K562 (cell line): ENCODE measurements around the gene ZNF646. TPM values are rescaled to one million over a fixed set of nuclear protein-coding genes. Genes with fewer than 3 reads are reported as not detected.

Experiments
- ATAC-seq: fragments of 200-7000 bp; cut with Tn5 transposase; 3 replicates; pipeline ENCODE4 v1.9.1; 2020; ENCODE audit warnings: moderate library complexity
- BruUV-seq: library from RNA; stranded (reverse); fragments of 400-500 nt; replicated peaks from 2 replicates; lab custom pipeline; 2021; lab: Mats Ljungman, UMichigan
- CTCF ChIA-PET: fragments of 300-600 bp; formaldehyde crosslinking; extraction: SDS; loops from one replicate; lab custom pipeline; 2021; ENCODE audit warnings: low intra/inter-chr PET ratio; lab: Yijun Ruan, JAX
- POLR2A ChIA-PET: fragments of 300-600, 350-650 bp; sonication (Branson Sonifier 250); formaldehyde crosslinking; extraction: SDS; loops from one replicate; lab custom pipeline; 2021; ENCODE audit warnings: antibody characterized with exemption, inconsistent platforms; lab: Yijun Ruan, JAX
- DNase-seq, 4 experiments: peaks; one replicate each; pipeline versions ENCODE4 v3.0.0 to v3.0.0-alpha.2; 2011 to 2018; ENCODE audit warnings: low spot score in 3 of 4, mixed read lengths in 3 of 4; ENCODE audit errors: extremely low read depth in 1 of 4
- FAIRE-seq: peaks from 2 replicates; lab custom pipeline; 2011; peaks lifted over from hg19 to GRCh38; lab: Jason Lieb, UNC
- H2AFZ ChIP-seq: 2 replicates; pipeline ENCODE4 v1.6.0; 2011; ENCODE audit warnings: low read depth, low read length, control low read depth, inconsistent platforms
- H3K27ac ChIP-seq: fragments of 200-600 bp; 3 replicates; pipeline ENCODE4 v1.8.0; 2011; ENCODE audit warnings: low read depth, mild to moderate bottlenecking, control low read depth, inconsistent platforms, low read length, moderate library complexity, mixed read lengths; ENCODE audit errors: extremely low read depth
- H3K27me3 ChIP-seq, 2 experiments: fragments of 300-600 bp in 1 of 2; 2 replicates in 1 of 2; 3 replicates in 1 of 2; pipeline versions ENCODE4 v1.6.0 to v1.8.0; 2011; ENCODE audit warnings: inconsistent platforms in 2 of 2, low read length in 2 of 2, mild to moderate bottlenecking in 1 of 2, mixed read lengths in 1 of 2, moderate library complexity in 1 of 2; ENCODE audit not compliant: control insufficient read depth in 2 of 2, insufficient read depth in 2 of 2
- H3K36me3 ChIP-seq: fragments of 300-600 bp; 3 replicates; pipeline ENCODE4 v1.8.0; 2011; ENCODE audit warnings: mild to moderate bottlenecking, low read length, inconsistent platforms; ENCODE audit not compliant: control insufficient read depth, insufficient read depth
- H3K4me1 ChIP-seq, 2 experiments: fragments of 200-600 bp in 1 of 2; replicated peaks in 1 of 2; 2 replicates in 1 of 2; 3 replicates in 1 of 2; pipeline versions ENCODE4 v1.5.1 to v1.8.0; 2011; ENCODE audit warnings: inconsistent platforms in 2 of 2, low read length in 2 of 2, mild to moderate bottlenecking in 1 of 2, mixed read lengths in 1 of 2, moderate library complexity in 1 of 2; ENCODE audit not compliant: control insufficient read depth in 2 of 2, insufficient read depth in 2 of 2
- H3K4me2 ChIP-seq: 2 replicates; pipeline ENCODE4 v1.6.1; 2011; ENCODE audit warnings: low read length, control low read depth, inconsistent platforms, mixed read lengths; ENCODE audit not compliant: insufficient read depth
- H3K4me3 ChIP-seq: fragments of 200-600 bp; sonication (generic), shearing (Covaris generic); 2 replicates; pipeline ENCODE4 v1.5.1; 2016; ENCODE audit warnings: control low read depth, inconsistent platforms
- H3K79me2 ChIP-seq: fragments of 200-600 bp; 3 replicates; pipeline ENCODE4 v1.8.0; 2011; ENCODE audit warnings: low read length, inconsistent platforms; ENCODE audit not compliant: control insufficient read depth, insufficient read depth
- H3K9ac ChIP-seq, 2 experiments: 2 replicates each; pipeline versions ENCODE4 v1.6.0 to v1.6.1; 2011; ENCODE audit warnings: low read depth in 2 of 2, low read length in 2 of 2, control low read depth in 1 of 2, inconsistent platforms in 1 of 2, mild to moderate bottlenecking in 1 of 2, mixed read lengths in 1 of 2; ENCODE audit not compliant: insufficient read depth in 1 of 2
- H3K9me1 ChIP-seq: one replicate; pipeline ENCODE4 v1.6.0; 2011; ENCODE audit warnings: inconsistent platforms, mild to moderate bottlenecking, low read length, moderate library complexity; ENCODE audit not compliant: control insufficient read depth, insufficient read depth
- H3K9me3 ChIP-seq: replicated peaks from 2 replicates; pipeline ENCODE4 v1.5.1; 2011; ENCODE audit warnings: low read depth, low read length, inconsistent platforms; ENCODE audit not compliant: control insufficient read depth, insufficient read depth
- H4K20me1 ChIP-seq: replicated peaks from 2 replicates; pipeline ENCODE4 v1.6.1; 2011; ENCODE audit warnings: low read length, inconsistent platforms, mixed read lengths; ENCODE audit not compliant: control insufficient read depth, insufficient read depth
- CBX2 ChIP-seq: fragments of 200-600 bp; sonication (generic); IDR thresholded peaks from one replicate; pipeline ENCODE4 v1.6.1; 2012; ENCODE audit warnings: mild to moderate bottlenecking, low read length, inconsistent platforms; ENCODE audit not compliant: insufficient read depth, poor library complexity, severe bottlenecking
- MAX ChIP-seq: sonication (generic); formaldehyde crosslinking; IDR thresholded peaks from 2 replicates; pipeline ENCODE4 v1.9.0; 2022; ENCODE audit warnings: mild to moderate bottlenecking, missing genetic modification reagents
- POLR2G ChIP-seq: fragments of 200-400 bp; formaldehyde crosslinking; IDR thresholded peaks from 2 replicates; pipeline ENCODE4 v1.6.1; 2017; ENCODE audit warnings: low read depth, mild to moderate bottlenecking, antibody characterized with exemption, low read length, moderate library complexity
- RBFOX2 ChIP-seq: fragments of 200-400 bp; formaldehyde crosslinking; IDR thresholded peaks from 2 replicates; pipeline ENCODE4 v1.6.1; 2017; ENCODE audit warnings: low read depth, mild to moderate bottlenecking, low read length, moderate library complexity
- WHSC1 ChIP-seq: IDR thresholded peaks from one replicate; pipeline ENCODE4 v1.6.1; 2012; ENCODE audit warnings: low read length, control low read depth, inconsistent platforms
- ZNF561 ChIP-seq: fragments of 450-650 bp; formaldehyde crosslinking; conservative IDR thresholded peaks from 2 replicates; pipeline ENCODE4 v1.4.0; 2020; ENCODE audit warnings: mild to moderate bottlenecking, moderate library complexity
- WGBS: fragments of 100-300 bp; shearing (Covaris generic); methylation state at CpG from one replicate; pipeline ENCODE4 v1.1.6; 2016; ENCODE audit warnings: low coverage, mixed read lengths; ENCODE audit not compliant: insufficient coverage; ENCODE audit errors: missing lambda C conversion rate; 5-methylcytosine and 5-hydroxymethylcytosine counted together
- in situ Hi-C: fragments of 300-500 bp; cut with MboI; formaldehyde crosslinking; loops from 4 replicates; pipeline ENCODE4 v1.15.0; 2018; ENCODE audit warnings: inconsistent platforms, mixed read lengths
- intact Hi-C: fragments of 100-400 bp; cut with micrococcal nuclease; formaldehyde crosslinking; loops from 2 replicates; pipeline ENCODE4 v1.14.2; 2022
- polyA plus RNA-seq, 8 experiments: library from polyadenylated mRNA; depleted of rRNA in 4 of 8; stranded (reverse) in 5 of 8; unstranded in 3 of 8; fragments of >200 nt; fragmentation: Nextera tagmentation in 2 of 8; fragmentation: Illumina TruSeq in 1 of 8; extraction: Ambion mirVana in 2 of 8; extraction: Trizol in 1 of 8; gene quantifications; 2 replicates each; pipeline versions ENCODE4 v1.2.1 to v1.2.3, GENCODE V29; 2011 to 2014; ENCODE audit warnings: inconsistent platforms in 1 of 8, missing spikeins in 1 of 8
- total RNA-seq, 7 experiments: library from RNA; depleted of rRNA in 6 of 7; stranded (reverse); fragments of >200 nt in 6 of 7; fragmentation: Illumina TruSeq in 2 of 7; extraction: Trizol in 2 of 7; gene quantifications; 2 replicates each; pipeline versions ENCODE4 v1.2.1 to v1.2.3, GENCODE V29; 2011 to 2021; ENCODE audit warnings: low replicate concordance in 1 of 7
- TF ChIP-seq, protein P1 (sequence below), 2 experiments: fragments of 450-650 bp; IDR thresholded peaks; 2 replicates each; pipeline ENCODE4 v1.6.1; 2016

The ZNF646 gene
- total and polyA plus RNA-seq, 9 of the 15 experiments (the other 6 are each of a cell fraction or from before 2014, with no cell fraction given): 0.08 to 20.6 (median 8.0) TPM

DNA sequence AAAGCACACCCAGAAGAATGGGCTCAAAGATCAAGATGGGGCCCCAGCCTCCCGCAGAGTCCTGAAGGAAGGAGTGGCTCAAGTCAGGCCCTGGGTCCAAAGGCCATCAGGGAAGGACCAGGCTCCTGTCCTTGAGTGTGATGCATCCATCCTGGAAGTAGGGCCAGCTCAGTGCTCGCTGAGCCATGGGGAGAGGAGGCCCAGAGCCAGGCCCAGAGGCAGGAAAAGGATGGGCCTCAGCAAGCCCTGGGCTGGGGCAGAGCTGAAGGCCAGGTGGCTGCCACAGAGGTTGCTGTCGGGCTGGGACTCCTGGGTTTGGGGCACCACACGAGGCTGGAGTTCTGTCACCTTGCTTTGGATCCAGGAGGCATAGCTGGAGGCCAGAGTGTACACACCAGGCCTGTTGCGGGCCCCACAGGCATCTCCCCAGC lies 57.6 kb downstream of the ZNF646 start:
- Histone ChIP-seq H3K4me3 (no peak overlapping the region), H3K27ac (no peak overlapping the region), H3K9me1 (no peaks in the 10 kb centered on the region), H3K4me1 (peaks cover 50 to 97% of the 10 kb centered on the region in 2 experiments), H4K20me1 (no peaks in the 10 kb centered on the region), H2AFZ (no peak overlapping the region), H3K79me2 (no peaks in the 10 kb centered on the region), H3K36me3 (peaks cover 49% of the 10 kb centered on the region; the same call in 2 of the 3 replicates), H3K9ac (no peak overlapping the region), H3K27me3 (no peaks in the 10 kb centered on the region), H3K4me2 (no peak overlapping the region), H3K9me3 (no peaks in the 10 kb centered on the region)
- in situ Hi-C loops: no loop called here
- no peak for DNase-seq
- ChIA-PET POLR2A (interaction anchor here (0.9 to 2.4 kb wide), 4 partner anchors 9 to 51 kb away, joined by 3 to 9 read pairs (median 4); partner anchors contain the start of gene FUS), CTCF (no interaction called here)
- whole genome bisulfite sequencing: 71% methylated on average over 5 of the region's 5 CpGs
- TF ChIP-seq RBFOX2 (0 out of 2 replicates have a peak, but pooled peaks have one; percentile 27), WHSC1 (no peak)
- BruUV-seq: no TSS peak
- intact Hi-C loops: no loop called here
- no peak for FAIRE-seq
- no peak for ATAC-seq

- in situ Hi-C loops: no loop called here
- BruUV-seq: no TSS peak
- H3K9me1 ChIP-seq: no peaks in the 10 kb centered on the region
- intact Hi-C loops: no loop called here
- POLR2A ChIA-PET: interaction anchor here (0.9 to 2.4 kb wide), 5 partner anchors 10 to 50 kb away, joined by 3 to 9 read pairs (median 5); partner anchors contain the start of gene FUS
- H3K4me1 ChIP-seq: peaks cover 50 to 92% of the 10 kb centered on the region in 2 experiments
- 0 out of 4 replicates have a peak overlapping the region, but pooled peaks of 1 of the 2 experiments have one; percentile 50 for H3K9ac ChIP-seq
- H3K4me2 ChIP-seq: no peak overlapping the region
- DNase-seq (no peak), ATAC-seq (no peak), FAIRE-seq (no peak)
- peaks cover 43% of the 10 kb centered on the region; the same call in 2 of the 3 replicates for H3K36me3 ChIP-seq
- H3K27me3 ChIP-seq: no peaks in the 10 kb centered on the region
- no peak for TF ChIP-seq CBX2
- no peak for TF ChIP-seq ZNF561 (CRISPR knock-in tag)
- peak; percentile 70 for TF ChIP-seq POLR2G
- TF ChIP-seq, protein P1, sequence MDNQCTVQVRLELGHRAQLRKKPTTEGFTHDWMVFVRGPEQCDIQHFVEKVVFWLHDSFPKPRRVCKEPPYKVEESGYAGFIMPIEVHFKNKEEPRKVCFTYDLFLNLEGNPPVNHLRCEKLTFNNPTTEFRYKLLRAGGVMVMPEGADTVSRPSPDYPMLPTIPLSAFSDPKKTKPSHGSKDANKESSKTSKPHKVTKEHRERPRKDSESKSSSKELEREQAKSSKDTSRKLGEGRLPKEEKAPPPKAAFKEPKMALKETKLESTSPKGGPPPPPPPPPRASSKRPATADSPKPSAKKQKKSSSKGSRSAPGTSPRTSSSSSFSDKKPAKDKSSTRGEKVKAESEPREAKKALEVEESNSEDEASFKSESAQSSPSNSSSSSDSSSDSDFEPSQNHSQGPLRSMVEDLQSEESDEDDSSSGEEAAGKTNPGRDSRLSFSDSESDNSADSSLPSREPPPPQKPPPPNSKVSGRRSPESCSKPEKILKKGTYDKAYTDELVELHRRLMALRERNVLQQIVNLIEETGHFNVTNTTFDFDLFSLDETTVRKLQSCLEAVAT (IDR thresholded peaks at IDR 0.05): 0 out of 4 replicates have a peak, but pooled peaks of 1 of the 2 experiments have one; percentile 24
- TF ChIP-seq MAX (CRISPR knock-in tag): no peak
- TF ChIP-seq RBFOX2: peak; percentile 44; the same call in 1 of the 2 replicates
- H3K27ac ChIP-seq: no peak overlapping the region
- no peaks in the 10 kb centered on the region for H4K20me1 ChIP-seq
- H3K9me3 ChIP-seq: no peaks in the 10 kb centered on the region
- WGBS: 81% methylated on average over 19 of the region's 20 CpGs
- no peak overlapping the region for H3K4me3 ChIP-seq
- H3K79me2 ChIP-seq: no peaks in the 10 kb centered on the region
- CTCF ChIA-PET: no interaction called here
- no peak overlapping the region for H2AFZ ChIP-seq
These were observed 58.2 kb downstream of the ZNF646 start for GRCh38 chr16:31132303-31132979.
